Measurements from ENCODE around the gene ODF2L.

GRCh38 chr1:86339014-86339812 is 56.9 kb downstream of the ODF2L start:
- TF ChIP-seq EP300 (IDR thresholded peaks at IDR 0.05) (no peak), POLR2A (IDR thresholded peaks at IDR 0.05) (no peak), CTCF (IDR thresholded peaks at IDR 0.05) (no peak)
